Keratinocyte (primary cell): ENCODE measurements around the gene NF1. TPM values are rescaled to one million over a fixed set of nuclear protein-coding genes. Genes with fewer than 3 reads are reported as not detected.

ENCODE experiments used
- DNase-seq: peaks from one replicate; pipeline ENCODE4 v3.0.0-alpha.2; 2011; ENCODE audit warnings: low read depth, missing footprints, low spot score
- FAIRE-seq: peaks from 2 replicates; lab custom pipeline; 2011; peaks lifted over from hg19 to GRCh38; lab: Jason Lieb, UNC
- H2AFZ ChIP-seq: 2 replicates; pipeline ENCODE4 v1.6.0; 2012; ENCODE audit warnings: low read length, control low read depth, inconsistent platforms; ENCODE audit not compliant: control insufficient read depth
- H3K27ac ChIP-seq: 2 replicates; pipeline ENCODE4 v1.5.1; 2011; ENCODE audit warnings: low read length; ENCODE audit not compliant: control insufficient read depth, insufficient read depth
- H3K27me3 ChIP-seq: 3 replicates; pipeline ENCODE4 v1.6.0; 2011; ENCODE audit warnings: low read length; ENCODE audit not compliant: control insufficient read depth, insufficient read depth; ENCODE audit errors: extremely low read depth
- H3K36me3 ChIP-seq, 2 experiments: 2 replicates in 1 of 2; 3 replicates in 1 of 2; pipeline ENCODE4 v1.5.1; 2011; ENCODE audit warnings: low read length in 2 of 2, mild to moderate bottlenecking in 1 of 2; ENCODE audit not compliant: control insufficient read depth in 2 of 2, insufficient read depth in 2 of 2; ENCODE audit errors: extremely low read depth in 1 of 2
- H3K4me1 ChIP-seq: 3 replicates; pipeline ENCODE4 v1.5.1; 2011; ENCODE audit warnings: low read length; ENCODE audit not compliant: control insufficient read depth, insufficient read depth; ENCODE audit errors: extremely low read depth
- H3K4me2 ChIP-seq: 3 replicates; pipeline ENCODE4 v1.6.0; 2011; ENCODE audit warnings: low read depth, low read length; ENCODE audit not compliant: control insufficient read depth, insufficient read depth; ENCODE audit errors: extremely low read depth
- H3K4me3 ChIP-seq, 3 experiments: fragments of 200-600 bp in 1 of 3; sonication (generic) in 1 of 3; 2 replicates in 2 of 3; 3 replicates in 1 of 3; pipeline ENCODE4 v1.5.1; 2011 to 2016; ENCODE audit warnings: low read length in 3 of 3, mild to moderate bottlenecking in 3 of 3, control low read depth in 2 of 3, inconsistent platforms in 1 of 3, low read depth in 1 of 3, mixed read lengths in 1 of 3, mixed run types in 1 of 3, moderate library complexity in 1 of 3; ENCODE audit not compliant: control insufficient read depth in 2 of 3, insufficient read depth in 2 of 3; ENCODE audit errors: extremely low read depth in 1 of 3
- H3K79me2 ChIP-seq: 2 replicates; pipeline ENCODE4 v1.6.0; 2012; ENCODE audit warnings: low read length; ENCODE audit not compliant: control insufficient read depth, insufficient read depth
- H3K9ac ChIP-seq: 3 replicates; pipeline ENCODE4 v1.6.0; 2011; ENCODE audit warnings: low read length; ENCODE audit not compliant: control insufficient read depth, insufficient read depth; ENCODE audit errors: extremely low read depth
- H3K9me1 ChIP-seq: 3 replicates; pipeline ENCODE4 v1.6.0; 2011; ENCODE audit warnings: low read length; ENCODE audit not compliant: control insufficient read depth, insufficient read depth; ENCODE audit errors: extremely low read depth
- H3K9me3 ChIP-seq: 2 replicates; pipeline ENCODE4 v1.5.1; 2012; ENCODE audit warnings: low read depth, low read length; ENCODE audit not compliant: control insufficient read depth
- H4K20me1 ChIP-seq: 3 replicates; pipeline ENCODE4 v1.6.0; 2011; ENCODE audit warnings: low read length; ENCODE audit not compliant: control insufficient read depth, insufficient read depth; ENCODE audit errors: extremely low read depth
- EZH2 ChIP-seq: IDR thresholded peaks from one replicate; pipeline ENCODE4 v1.6.1; 2012; ENCODE audit warnings: inconsistent platforms, mild to moderate bottlenecking, low read length, moderate library complexity
- dilution Hi-C: fragments of 300-500 bp; cut with MboI; formaldehyde crosslinking; loops from one replicate; pipeline ENCODE4 v1.7.0; 2020; ENCODE audit warnings: low sequenced_read_pairs; ENCODE audit not compliant: extremely low pct_ligation_motif_present
- polyA plus RNA-seq, 5 experiments: library from polyadenylated mRNA; depleted of rRNA in 3 of 5; stranded (reverse) in 3 of 5; stranded (forward) in 1 of 5; unstranded in 1 of 5; fragments of >200 nt; gene quantifications; 1 replicate in 1 of 5; 2 replicates in 3 of 5; 3 replicates in 1 of 5; pipeline versions ENCODE4 v1.2.1 to v1.2.3, GENCODE V29; 2011 to 2012; ENCODE audit warnings: missing spikeins in 2 of 5, low read depth in 1 of 5, low replicate concordance in 1 of 5
- TF ChIP-seq, protein P1 (sequence below), 3 experiments: IDR thresholded peaks in 1 of 3; conservative IDR thresholded peaks in 1 of 3; optimal IDR thresholded peaks in 1 of 3; 2 replicates in 2 of 3; 3 replicates in 1 of 3; pipeline versions ENCODE3 to v1.5.1; 2011; ENCODE audit warnings: low read length in 3 of 3, mild to moderate bottlenecking in 3 of 3, moderate library complexity in 2 of 3, control low read depth in 1 of 3, inconsistent platforms in 1 of 3; ENCODE audit not compliant: insufficient read depth in 2 of 3; ENCODE audit errors: extremely low read depth in 1 of 3

Gene NF1
- polyA plus RNA-seq, 1 donor (not counting 4 experiments of a cell fraction or from before 2014, with no cell fraction given) = 26.7 TPM

DNA sequence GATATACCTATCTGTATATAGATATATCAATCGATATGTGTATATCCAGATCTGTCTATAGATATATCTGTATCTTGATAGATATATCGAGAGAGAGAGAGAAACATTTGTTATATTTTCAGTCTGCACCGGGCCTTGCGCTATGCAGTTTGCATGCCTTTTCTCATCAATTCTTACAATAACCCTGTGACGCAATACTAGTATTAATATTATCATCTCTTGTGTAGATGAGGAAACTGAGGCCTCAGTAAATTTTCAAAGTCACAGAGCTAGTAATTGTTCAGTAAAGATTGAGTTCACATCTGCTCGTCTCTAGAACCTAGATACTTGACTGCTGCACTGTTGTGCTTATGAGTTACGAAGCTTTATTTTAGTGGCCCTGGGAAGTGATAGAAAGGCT is 77.6 kb downstream of the NF1 start:
- Histone ChIP-seq H3K9ac (no peak overlapping the region), H3K79me2 (no peaks in the 10 kb centered on the region), H3K9me1 (no peaks in the 10 kb centered on the region), H3K4me3 (no peak overlapping the region), H3K27me3 (no peaks in the 10 kb centered on the region), H3K4me1 (no peaks in the 10 kb centered on the region), H3K9me3 (no peaks in the 10 kb centered on the region), H2AFZ (no peak overlapping the region), H3K4me2 (no peak overlapping the region), H3K36me3 (no peaks in the 10 kb centered on the region), H4K20me1 (no peaks in the 10 kb centered on the region), H3K27ac (no peak overlapping the region)
- DNase-seq = no peak
- no peak for FAIRE-seq
- dilution Hi-C loops = no loop called here
- TF ChIP-seq, protein P1, sequence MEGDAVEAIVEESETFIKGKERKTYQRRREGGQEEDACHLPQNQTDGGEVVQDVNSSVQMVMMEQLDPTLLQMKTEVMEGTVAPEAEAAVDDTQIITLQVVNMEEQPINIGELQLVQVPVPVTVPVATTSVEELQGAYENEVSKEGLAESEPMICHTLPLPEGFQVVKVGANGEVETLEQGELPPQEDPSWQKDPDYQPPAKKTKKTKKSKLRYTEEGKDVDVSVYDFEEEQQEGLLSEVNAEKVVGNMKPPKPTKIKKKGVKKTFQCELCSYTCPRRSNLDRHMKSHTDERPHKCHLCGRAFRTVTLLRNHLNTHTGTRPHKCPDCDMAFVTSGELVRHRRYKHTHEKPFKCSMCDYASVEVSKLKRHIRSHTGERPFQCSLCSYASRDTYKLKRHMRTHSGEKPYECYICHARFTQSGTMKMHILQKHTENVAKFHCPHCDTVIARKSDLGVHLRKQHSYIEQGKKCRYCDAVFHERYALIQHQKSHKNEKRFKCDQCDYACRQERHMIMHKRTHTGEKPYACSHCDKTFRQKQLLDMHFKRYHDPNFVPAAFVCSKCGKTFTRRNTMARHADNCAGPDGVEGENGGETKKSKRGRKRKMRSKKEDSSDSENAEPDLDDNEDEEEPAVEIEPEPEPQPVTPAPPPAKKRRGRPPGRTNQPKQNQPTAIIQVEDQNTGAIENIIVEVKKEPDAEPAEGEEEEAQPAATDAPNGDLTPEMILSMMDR (optimal IDR thresholded peaks at IDR 0.05 in 1 of 3, IDR thresholded peaks at IDR 0.05 in 1 of 3, conservative IDR thresholded peaks at IDR 0.05 in 1 of 3; ENCODE audit: extremely low read depth in 1 of 3, insufficient read depth in 2 of 3, low read length in 3 of 3) = no peak
- TF ChIP-seq EZH2 = no peak

DNA sequence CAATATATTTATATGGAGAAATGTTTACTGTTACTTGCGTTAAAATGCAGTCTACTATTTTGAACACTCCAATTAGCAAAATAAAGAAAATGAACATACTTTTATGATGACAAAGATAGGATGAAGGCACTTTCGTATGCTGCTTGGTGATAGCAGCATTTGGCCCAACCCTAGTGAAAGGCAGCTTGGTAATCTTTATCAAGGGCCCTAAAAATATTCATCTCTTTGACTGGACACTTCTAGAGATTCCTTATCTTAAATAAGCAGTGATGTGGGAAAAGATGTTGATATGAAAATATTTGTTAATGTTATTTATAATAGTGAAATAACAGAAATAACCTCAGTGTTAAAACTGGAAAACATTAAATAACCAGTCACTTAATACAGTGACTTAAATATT is 79.4 kb downstream of the NF1 start:
- Histone ChIP-seq H2AFZ (no peak overlapping the region), H4K20me1 (no peaks in the 10 kb centered on the region), H3K9ac (no peak overlapping the region), H3K79me2 (no peaks in the 10 kb centered on the region), H3K4me2 (no peak overlapping the region), H3K36me3 (no peaks in the 10 kb centered on the region), H3K9me3 (no peaks in the 10 kb centered on the region), H3K4me3 (no peak overlapping the region), H3K27me3 (no peaks in the 10 kb centered on the region), H3K9me1 (no peaks in the 10 kb centered on the region), H3K27ac (no peak overlapping the region), H3K4me1 (no peaks in the 10 kb centered on the region)
- dilution Hi-C loops = no loop called here
- no peak for DNase-seq
- TF ChIP-seq, protein P1 (optimal IDR thresholded peaks at IDR 0.05 in 1 of 3, IDR thresholded peaks at IDR 0.05 in 1 of 3, conservative IDR thresholded peaks at IDR 0.05 in 1 of 3; ENCODE audit: extremely low read depth in 1 of 3, insufficient read depth in 2 of 3, low read length in 3 of 3) = no peak
- no peak for TF ChIP-seq EZH2
- no peak for FAIRE-seq
